ENCODE results near the gene SLC50A1. TPM values are rescaled to one million over a fixed set of nuclear protein-coding genes. Genes with fewer than 3 reads are reported as not detected.

SLC50A1 gene
- total and polyA plus RNA-seq, 4 donors: 26.3 to 114 (median 68.4) TPM

GRCh38 chr1:155128755-155129473 is 6.7 kb upstream of the SLC50A1 start:
- WGBS, 2 donors: 5 to 6% methylated on average over 14 of the region's 14 CpGs
- peak; percentile 31 to 65 (median 44) for DNase-seq
- no peak for TF ChIP-seq CTCF (IDR thresholded peaks at IDR 0.05; ENCODE audit: control extremely low read depth, extremely low read depth)
- no peak for ATAC-seq (ENCODE audit: insufficient read depth, low FRiP score)
- Histone ChIP-seq H3K4me1 (ENCODE audit: control insufficient read depth in 5 of 5, insufficient read depth in 5 of 5, low read length in 5 of 5) (peaks cover 0 to 50% (median 28%) of the 10 kb centered on the region in 5 donors), H3K27me3 (ENCODE audit: control insufficient read depth in 3 of 3, insufficient read depth in 3 of 3, low read length in 2 of 3) (peaks cover 0 to 32% (median 29%) of the 10 kb centered on the region in 3 donors), H3K9me3 (ENCODE audit: control insufficient read depth in 4 of 4, insufficient read depth in 3 of 4, low read length in 3 of 4) (peaks cover 0 to 2% (median 0%) of the 10 kb centered on the region in 4 donors), H3K9ac (ENCODE audit: insufficient read depth in 1 of 2, low read length in 2 of 2) (peak overlapping the region; percentile 8 to 72), H3K27ac (ENCODE audit: low read depth in 1 of 2, low read length in 1 of 2) (peak overlapping the region; percentile 93), H3K4me3 (peak overlapping the region; percentile 67), H3K36me3 (ENCODE audit: control insufficient read depth in 4 of 4, insufficient read depth in 4 of 4, low read length in 4 of 4) (peaks cover 0 to 14% (median 5%) of the 10 kb centered on the region in 4 donors)

- Histone ChIP-seq H3K27me3 (ENCODE audit: control insufficient read depth in 3 of 3, insufficient read depth in 3 of 3, low read length in 2 of 3) (peaks cover 0 to 29% (median 28%) of the 10 kb centered on the region in 3 donors), H3K27ac (ENCODE audit: low read depth in 1 of 2, low read length in 1 of 2) (peak overlapping the region; percentile 93), H3K36me3 (ENCODE audit: control insufficient read depth in 4 of 4, insufficient read depth in 4 of 4, low read length in 4 of 4) (peaks cover 0 to 21% (median 10%) of the 10 kb centered on the region in 4 donors), H3K9me3 (ENCODE audit: control insufficient read depth in 4 of 4, insufficient read depth in 3 of 4, low read length in 3 of 4) (peaks cover 0 to 2% (median 0%) of the 10 kb centered on the region in 4 donors), H3K4me1 (ENCODE audit: control insufficient read depth in 5 of 5, insufficient read depth in 5 of 5, low read length in 5 of 5) (peaks cover 6 to 61% (median 20%) of the 10 kb centered on the region in 5 donors), H3K9ac (ENCODE audit: insufficient read depth in 1 of 2, low read length in 2 of 2) (peak overlapping the region; percentile 3 to 39), H3K4me3 (peak overlapping the region; percentile 67)
- ATAC-seq (ENCODE audit: insufficient read depth, low FRiP score) (no peak), DNase-seq (peak; percentile 18 to 63 (median 42))
- 14 to 22% methylated on average over 6 of the region's 6 CpGs for WGBS, 2 donors
- TF ChIP-seq CTCF (IDR thresholded peaks at IDR 0.05; ENCODE audit: control extremely low read depth, extremely low read depth): no peak
These were observed 5.2 kb upstream of the SLC50A1 start for GRCh38 chr1:155130272-155131006.

- peaks cover 0 to 24% (median 23%) of the 10 kb centered on the region in 3 donors for H3K27me3 ChIP-seq (ENCODE audit: control insufficient read depth in 3 of 3, insufficient read depth in 3 of 3, low read length in 2 of 3)
- 55 to 85% methylated on average over 8 of the region's 8 CpGs for WGBS, 2 donors
- peak overlapping the region; percentile 81 to 93 for H3K27ac ChIP-seq (ENCODE audit: low read depth in 1 of 2, low read length in 1 of 2)
- peaks cover 6 to 55% (median 20%) of the 10 kb centered on the region in 5 donors for H3K4me1 ChIP-seq (ENCODE audit: control insufficient read depth in 5 of 5, insufficient read depth in 5 of 5, low read length in 5 of 5)
- H3K36me3 ChIP-seq (ENCODE audit: control insufficient read depth in 4 of 4, insufficient read depth in 4 of 4, low read length in 4 of 4): peaks cover 0 to 21% (median 10%) of the 10 kb centered on the region in 4 donors
- peaks cover 0 to 2% (median 0%) of the 10 kb centered on the region in 4 donors for H3K9me3 ChIP-seq (ENCODE audit: control insufficient read depth in 4 of 4, insufficient read depth in 3 of 4, low read length in 3 of 4)
- DNase-seq (no peak), ATAC-seq (ENCODE audit: insufficient read depth, low FRiP score) (no peak)
- peak overlapping the region in 1 of 2 donors; percentile 34 for H3K9ac ChIP-seq (ENCODE audit: insufficient read depth in 1 of 2, low read length in 2 of 2)
- peak overlapping the region; percentile 21 for H3K4me3 ChIP-seq
- no peak for TF ChIP-seq CTCF (IDR thresholded peaks at IDR 0.05; ENCODE audit: control extremely low read depth, extremely low read depth)
These were observed 4.4 kb upstream of the SLC50A1 start for GRCh38 chr1:155131285-155131684.

Data from lung (tissue), 12 donors.